ENCODE measurements around the gene KATNB1. TPM values are rescaled to one million over a fixed set of nuclear protein-coding genes. Genes with fewer than 3 reads are reported as not detected.

Gene KATNB1
- total RNA-seq, 1 experiment from 2014 or later, result 60.4 TPM

DNA sequence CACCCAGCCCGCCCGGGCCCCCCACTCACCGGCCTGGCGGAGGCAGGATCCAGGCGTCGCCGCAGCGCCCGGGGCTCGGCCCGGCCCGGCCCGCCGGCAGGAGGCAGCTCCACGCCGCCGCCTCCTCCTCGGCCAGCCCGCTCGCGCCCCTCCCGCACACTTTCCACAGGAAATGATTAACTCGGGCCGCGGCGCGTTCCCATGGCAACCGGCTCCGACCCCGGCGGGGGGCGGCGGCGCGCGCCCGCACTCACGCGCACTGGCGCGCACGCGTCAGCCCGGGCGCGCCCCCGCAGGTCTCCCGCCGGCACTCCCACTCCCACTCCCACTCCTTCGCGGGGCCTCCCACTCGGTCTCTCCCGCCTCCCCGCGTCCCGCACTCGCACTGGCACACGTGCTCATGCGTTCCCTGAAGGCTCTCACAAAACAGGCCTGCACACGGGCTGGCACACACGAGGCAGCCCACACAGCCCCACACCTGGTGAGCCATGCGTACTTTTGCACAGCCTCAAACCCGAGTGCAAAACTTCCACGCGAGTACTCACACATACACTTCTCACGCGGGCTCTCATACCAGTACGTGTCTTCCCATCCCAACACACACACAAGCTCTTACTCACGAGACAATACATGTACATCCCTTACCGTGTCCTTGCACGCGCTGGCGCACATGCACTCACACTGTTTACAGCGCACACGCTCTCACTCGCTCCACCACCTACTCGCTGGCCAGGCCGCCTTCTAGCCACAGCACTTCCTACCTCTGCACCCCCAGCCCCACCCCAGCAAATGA is 67.0 kb downstream of the KATNB1 start, which contains the start of gene KIFC3 (continued):
- TF ChIP-seq, protein P1, sequence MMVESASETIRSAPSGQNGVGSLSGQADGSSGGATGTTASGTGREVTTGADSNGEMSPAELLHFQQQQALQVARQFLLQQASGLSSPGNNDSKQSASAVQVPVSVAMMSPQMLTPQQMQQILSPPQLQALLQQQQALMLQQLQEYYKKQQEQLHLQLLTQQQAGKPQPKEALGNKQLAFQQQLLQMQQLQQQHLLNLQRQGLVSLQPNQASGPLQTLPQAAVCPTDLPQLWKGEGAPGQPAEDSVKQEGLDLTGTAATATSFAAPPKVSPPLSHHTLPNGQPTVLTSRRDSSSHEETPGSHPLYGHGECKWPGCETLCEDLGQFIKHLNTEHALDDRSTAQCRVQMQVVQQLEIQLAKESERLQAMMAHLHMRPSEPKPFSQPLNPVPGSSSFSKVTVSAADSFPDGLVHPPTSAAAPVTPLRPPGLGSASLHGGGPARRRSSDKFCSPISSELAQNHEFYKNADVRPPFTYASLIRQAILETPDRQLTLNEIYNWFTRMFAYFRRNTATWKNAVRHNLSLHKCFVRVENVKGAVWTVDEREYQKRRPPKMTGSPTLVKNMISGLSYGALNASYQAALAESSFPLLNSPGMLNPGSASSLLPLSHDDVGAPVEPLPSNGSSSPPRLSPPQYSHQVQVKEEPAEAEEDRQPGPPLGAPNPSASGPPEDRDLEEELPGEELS (CRISPR knock-in tag; IDR thresholded peaks at IDR 0.05), result 0 out of 2 replicates have a peak, but pooled peaks have one; percentile 7
- TF ChIP-seq, protein P2, sequence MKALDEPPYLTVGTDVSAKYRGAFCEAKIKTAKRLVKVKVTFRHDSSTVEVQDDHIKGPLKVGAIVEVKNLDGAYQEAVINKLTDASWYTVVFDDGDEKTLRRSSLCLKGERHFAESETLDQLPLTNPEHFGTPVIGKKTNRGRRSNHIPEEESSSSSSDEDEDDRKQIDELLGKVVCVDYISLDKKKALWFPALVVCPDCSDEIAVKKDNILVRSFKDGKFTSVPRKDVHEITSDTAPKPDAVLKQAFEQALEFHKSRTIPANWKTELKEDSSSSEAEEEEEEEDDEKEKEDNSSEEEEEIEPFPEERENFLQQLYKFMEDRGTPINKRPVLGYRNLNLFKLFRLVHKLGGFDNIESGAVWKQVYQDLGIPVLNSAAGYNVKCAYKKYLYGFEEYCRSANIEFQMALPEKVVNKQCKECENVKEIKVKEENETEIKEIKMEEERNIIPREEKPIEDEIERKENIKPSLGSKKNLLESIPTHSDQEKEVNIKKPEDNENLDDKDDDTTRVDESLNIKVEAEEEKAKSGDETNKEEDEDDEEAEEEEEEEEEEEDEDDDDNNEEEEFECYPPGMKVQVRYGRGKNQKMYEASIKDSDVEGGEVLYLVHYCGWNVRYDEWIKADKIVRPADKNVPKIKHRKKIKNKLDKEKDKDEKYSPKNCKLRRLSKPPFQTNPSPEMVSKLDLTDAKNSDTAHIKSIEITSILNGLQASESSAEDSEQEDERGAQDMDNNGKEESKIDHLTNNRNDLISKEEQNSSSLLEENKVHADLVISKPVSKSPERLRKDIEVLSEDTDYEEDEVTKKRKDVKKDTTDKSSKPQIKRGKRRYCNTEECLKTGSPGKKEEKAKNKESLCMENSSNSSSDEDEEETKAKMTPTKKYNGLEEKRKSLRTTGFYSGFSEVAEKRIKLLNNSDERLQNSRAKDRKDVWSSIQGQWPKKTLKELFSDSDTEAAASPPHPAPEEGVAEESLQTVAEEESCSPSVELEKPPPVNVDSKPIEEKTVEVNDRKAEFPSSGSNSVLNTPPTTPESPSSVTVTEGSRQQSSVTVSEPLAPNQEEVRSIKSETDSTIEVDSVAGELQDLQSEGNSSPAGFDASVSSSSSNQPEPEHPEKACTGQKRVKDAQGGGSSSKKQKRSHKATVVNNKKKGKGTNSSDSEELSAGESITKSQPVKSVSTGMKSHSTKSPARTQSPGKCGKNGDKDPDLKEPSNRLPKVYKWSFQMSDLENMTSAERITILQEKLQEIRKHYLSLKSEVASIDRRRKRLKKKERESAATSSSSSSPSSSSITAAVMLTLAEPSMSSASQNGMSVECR (CRISPR knock-in tag; IDR thresholded peaks at IDR 0.05; ENCODE audit: borderline replicate concordance), result no peak
- TF ChIP-seq FOXK1 (CRISPR knock-in tag; IDR thresholded peaks at IDR 0.05), result no peak
- TF ChIP-seq, protein P3, sequence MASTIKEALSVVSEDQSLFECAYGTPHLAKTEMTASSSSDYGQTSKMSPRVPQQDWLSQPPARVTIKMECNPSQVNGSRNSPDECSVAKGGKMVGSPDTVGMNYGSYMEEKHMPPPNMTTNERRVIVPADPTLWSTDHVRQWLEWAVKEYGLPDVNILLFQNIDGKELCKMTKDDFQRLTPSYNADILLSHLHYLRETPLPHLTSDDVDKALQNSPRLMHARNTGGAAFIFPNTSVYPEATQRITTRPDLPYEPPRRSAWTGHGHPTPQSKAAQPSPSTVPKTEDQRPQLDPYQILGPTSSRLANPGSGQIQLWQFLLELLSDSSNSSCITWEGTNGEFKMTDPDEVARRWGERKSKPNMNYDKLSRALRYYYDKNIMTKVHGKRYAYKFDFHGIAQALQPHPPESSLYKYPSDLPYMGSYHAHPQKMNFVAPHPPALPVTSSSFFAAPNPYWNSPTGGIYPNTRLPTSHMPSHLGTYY (CRISPR knock-in tag; IDR thresholded peaks at IDR 0.05), result no peak
- no peak for TF ChIP-seq TP53 (CRISPR knock-in tag; IDR thresholded peaks at IDR 0.05)
- TF ChIP-seq ESRRA (CRISPR knock-in tag; IDR thresholded peaks at IDR 0.05; ENCODE audit: borderline replicate concordance), result no peak
- TF ChIP-seq ELF4 (CRISPR knock-in tag; IDR thresholded peaks at IDR 0.05; ENCODE audit: low read depth), result no peak
- TF ChIP-seq, protein P4, sequence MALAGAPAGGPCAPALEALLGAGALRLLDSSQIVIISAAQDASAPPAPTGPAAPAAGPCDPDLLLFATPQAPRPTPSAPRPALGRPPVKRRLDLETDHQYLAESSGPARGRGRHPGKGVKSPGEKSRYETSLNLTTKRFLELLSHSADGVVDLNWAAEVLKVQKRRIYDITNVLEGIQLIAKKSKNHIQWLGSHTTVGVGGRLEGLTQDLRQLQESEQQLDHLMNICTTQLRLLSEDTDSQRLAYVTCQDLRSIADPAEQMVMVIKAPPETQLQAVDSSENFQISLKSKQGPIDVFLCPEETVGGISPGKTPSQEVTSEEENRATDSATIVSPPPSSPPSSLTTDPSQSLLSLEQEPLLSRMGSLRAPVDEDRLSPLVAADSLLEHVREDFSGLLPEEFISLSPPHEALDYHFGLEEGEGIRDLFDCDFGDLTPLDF (CRISPR knock-in tag; IDR thresholded peaks at IDR 0.05), result no peak
- no peak for TF ChIP-seq ZNF396 (CRISPR knock-in tag; IDR thresholded peaks at IDR 0.05; ENCODE audit: borderline replicate concordance)
- TF ChIP-seq, protein P5, sequence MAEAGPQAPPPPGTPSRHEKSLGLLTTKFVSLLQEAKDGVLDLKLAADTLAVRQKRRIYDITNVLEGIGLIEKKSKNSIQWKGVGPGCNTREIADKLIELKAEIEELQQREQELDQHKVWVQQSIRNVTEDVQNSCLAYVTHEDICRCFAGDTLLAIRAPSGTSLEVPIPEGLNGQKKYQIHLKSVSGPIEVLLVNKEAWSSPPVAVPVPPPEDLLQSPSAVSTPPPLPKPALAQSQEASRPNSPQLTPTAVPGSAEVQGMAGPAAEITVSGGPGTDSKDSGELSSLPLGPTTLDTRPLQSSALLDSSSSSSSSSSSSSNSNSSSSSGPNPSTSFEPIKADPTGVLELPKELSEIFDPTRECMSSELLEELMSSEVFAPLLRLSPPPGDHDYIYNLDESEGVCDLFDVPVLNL (CRISPR knock-in tag; IDR thresholded peaks at IDR 0.05; ENCODE audit: borderline replicate concordance, low read depth), result no peak
- no peak for TF ChIP-seq SMAD4 (CRISPR knock-in tag; IDR thresholded peaks at IDR 0.05)

DNA sequence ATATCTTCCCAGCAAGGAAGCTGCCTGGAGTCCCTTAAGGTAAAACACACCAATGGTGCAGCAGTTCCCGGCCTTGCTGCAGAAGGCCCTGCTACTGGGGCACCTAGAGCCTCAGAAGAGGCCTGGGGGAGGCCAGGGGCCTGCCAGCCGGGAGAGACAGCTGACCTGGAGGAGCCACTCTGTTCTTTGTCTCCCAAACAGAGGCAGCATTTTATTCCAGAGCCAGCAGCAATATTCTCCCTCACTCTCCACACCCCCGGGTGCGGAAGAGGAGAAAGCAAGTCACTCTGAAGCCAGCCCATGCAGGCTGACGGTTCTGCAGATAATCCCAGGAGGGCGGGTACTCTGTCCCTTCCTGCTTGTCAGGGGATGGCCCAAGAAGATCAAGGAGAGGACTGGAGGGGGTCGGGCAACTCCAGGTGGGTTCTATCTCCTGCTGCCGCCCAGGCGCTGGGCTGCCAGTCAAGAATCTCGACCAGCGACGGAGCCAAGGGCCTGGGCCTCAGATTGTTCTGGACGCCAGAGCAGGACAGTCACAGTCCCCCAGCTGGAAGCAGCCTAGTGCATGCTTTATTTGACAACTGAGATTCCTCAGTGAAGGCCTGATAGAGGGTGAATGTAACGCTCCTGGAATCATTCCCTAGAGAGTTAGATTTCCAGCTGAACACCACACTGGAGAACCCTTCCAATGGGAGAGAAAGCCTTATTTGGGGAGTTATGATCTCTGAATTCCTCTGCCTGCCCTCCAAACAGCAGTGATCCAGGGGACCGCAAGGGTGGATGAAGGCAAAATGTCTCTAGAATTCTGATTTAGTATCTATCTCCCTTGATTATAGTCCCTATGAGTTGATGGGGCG is 67.8 kb downstream of the KATNB1 start:
- H3K27me3 Mint-ChIP-seq (ENCODE audit: low read depth), result peaks cover 29% of the 10 kb centered on the region
- H3K27ac Mint-ChIP-seq, result peak overlapping the region; percentile 66; the same call in 1 of the 2 replicates
- no peaks in the 10 kb centered on the region for H3K36me3 Mint-ChIP-seq
- ATAC-seq, result peak; percentile 19
- H3K4me1 Mint-ChIP-seq, result peaks cover 61% of the 10 kb centered on the region
- DNase-seq (ENCODE audit: low spot score), result peak; percentile 31
- peak overlapping the region; percentile 91 for H3K4me3 Mint-ChIP-seq
- H3K9me3 Mint-ChIP-seq, result no peaks in the 10 kb centered on the region
- CTCF ChIA-PET, result interaction anchor here (0.6 to 10.8 kb wide), 6 partner anchors 8 to 197 kb away, joined by 3 to 120 read pairs (median 4); no protein-coding TSS in a partner anchor
- POLR2A ChIA-PET, result no interaction called here
- TF ChIP-seq CREM (CRISPR knock-in tag; IDR thresholded peaks at IDR 0.05), result no peak
- TF ChIP-seq ZNF671 (CRISPR knock-in tag; IDR thresholded peaks at IDR 0.05), result no peak
- TF ChIP-seq NR3C1 (CRISPR knock-in tag; conservative IDR thresholded peaks at IDR 0.05; ENCODE audit: low read depth), result no peak
- TF ChIP-seq, protein P2 (CRISPR knock-in tag; IDR thresholded peaks at IDR 0.05; ENCODE audit: borderline replicate concordance), result no peak
- TF ChIP-seq TP53 (CRISPR knock-in tag; IDR thresholded peaks at IDR 0.05), result no peak
- no peak for TF ChIP-seq ATF1 (CRISPR knock-in tag; IDR thresholded peaks at IDR 0.05)
- no peak for TF ChIP-seq ZNF317 (CRISPR knock-in tag; IDR thresholded peaks at IDR 0.05; ENCODE audit: borderline replicate concordance, low read depth)
